ENCODE measurements around the gene CCDC122.
"Not testable (repeated sequence)": the region's sequence is repeated elsewhere in the genome, so short reads cannot be mapped to it uniquely, and the experiment has no call there.

Gene CCDC122

DNA sequence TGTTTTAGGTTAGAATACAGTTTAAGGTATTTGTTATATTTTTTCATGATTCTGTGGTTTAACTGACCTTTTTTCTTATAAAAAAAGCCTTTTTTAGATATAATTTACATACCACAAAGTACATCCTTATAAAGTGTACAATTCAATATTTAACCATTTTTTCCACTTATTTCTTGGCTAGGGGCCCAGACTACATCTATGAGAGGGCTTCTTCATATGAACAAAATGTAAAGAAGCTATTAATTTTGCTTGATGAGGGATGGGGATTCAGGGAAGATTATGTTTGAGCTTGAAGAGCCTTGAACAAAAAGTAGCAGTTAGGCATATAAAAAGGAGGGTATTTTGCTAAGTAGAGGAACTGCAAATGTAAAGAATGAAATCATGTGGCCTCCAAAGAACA is 2.2 kb downstream of the CCDC122 start:
- DNase-seq (ENCODE audit: low read depth, low spot score), result no peak

DNA sequence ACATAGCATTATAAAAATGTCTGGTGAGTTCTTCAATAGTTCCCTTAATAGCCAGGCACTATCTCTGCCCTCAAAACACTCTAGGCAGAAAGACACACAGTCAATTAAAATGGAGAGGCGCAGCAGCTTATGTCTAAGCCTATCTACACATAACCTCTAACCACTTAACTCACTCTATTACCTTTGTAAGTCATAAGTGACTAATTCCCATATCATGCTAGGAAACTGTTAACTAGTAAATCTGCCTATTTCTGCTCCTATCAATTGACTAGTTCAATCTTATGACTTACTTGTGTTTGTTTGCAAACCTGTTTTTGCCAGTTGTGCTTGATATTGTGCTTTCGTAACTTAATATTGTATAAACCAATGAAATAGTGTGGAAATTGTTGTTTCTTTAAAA is 3.2 kb downstream of the CCDC122 start:
- no peak for DNase-seq (ENCODE audit: low read depth, low spot score)

DNA sequence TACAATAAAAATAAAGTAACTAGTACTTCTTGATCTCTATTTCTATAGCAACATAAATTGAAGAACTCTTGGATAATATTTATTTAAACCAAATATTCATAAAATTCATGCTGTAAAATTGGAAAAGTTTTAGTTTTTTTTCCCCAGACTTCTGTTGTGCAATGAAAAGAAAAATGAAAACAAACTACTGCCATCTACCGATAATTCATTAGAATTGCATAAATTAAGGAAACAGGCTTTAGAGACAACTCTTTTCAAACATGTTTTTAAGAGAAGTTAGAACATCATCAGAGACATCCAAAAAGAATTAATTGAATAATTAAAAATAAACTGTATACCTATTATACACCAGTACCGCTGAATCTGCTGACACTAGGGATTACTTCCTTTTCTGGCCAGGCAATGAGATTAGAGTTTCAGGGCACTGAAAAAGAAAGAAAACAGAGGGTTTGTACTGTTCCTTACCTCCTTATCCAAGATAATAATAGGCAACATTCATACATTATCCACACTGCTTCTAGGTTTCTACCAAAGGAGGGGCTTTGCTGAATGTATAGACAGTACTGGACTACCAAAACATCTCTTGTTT is 4.9 kb downstream of the CCDC122 start:
- no peak for DNase-seq (ENCODE audit: low read depth, low spot score)

DNA sequence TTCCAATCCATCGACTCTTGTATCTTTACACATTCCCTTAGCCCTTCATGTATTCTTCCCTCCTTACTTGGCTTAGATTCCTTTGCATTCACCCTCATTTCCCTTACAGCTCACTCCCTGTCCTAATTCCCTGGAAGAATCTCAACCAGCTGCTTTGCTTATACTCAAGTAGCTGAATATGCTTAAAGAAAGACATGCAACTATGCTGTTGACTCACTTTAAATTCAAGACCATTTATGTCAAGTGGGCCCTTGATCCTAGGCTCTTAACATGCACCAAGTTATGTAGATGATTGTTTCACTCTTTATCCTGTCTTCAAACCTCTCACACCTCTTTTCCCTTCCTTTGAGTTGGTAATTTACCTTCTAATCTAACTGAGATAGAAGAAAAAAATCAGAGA is 7.4 kb downstream of the CCDC122 start:
- no peak for DNase-seq (ENCODE audit: low read depth, low spot score)

DNA sequence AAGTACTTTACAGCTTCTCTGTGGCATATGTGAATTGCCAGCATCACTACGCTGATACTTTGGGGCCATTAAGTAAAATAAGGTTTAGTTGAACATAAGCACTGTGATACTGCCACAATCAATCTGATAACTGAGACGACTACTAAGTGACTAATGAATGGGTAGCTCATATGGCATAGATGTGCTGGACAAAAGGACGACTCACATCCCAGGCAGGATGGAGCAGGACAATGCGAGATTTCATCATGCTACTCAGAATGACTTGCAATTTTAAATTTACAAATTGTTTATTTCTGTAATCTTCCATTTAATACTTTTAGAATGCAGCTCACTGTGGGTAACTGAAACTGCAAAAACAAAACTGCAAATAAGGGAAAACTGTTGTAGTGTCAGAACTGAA is 13.6 kb downstream of the CCDC122 start:
- DNase-seq (ENCODE audit: low read depth, low spot score), result no peak

DNA sequence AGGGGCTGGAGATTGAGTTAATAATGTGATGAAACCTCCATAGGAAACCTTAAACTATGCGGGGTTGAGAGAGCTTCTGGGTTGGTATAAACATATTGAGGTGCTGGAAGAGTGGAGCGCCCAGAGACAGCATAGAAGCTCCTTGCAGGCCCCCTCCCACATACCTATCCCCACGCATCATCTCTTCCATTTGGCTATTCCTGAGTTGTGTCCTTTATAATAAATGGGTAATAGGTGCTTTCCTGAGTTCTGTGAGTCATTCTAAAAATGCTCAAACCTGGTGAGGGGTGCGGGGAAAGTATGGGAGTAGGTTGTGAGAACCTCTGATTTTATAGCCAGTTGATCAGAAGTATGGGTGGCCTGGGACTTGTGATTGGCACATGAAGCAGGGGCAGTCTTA is 14.6 kb downstream of the CCDC122 start:
- no peak for DNase-seq (ENCODE audit: low read depth, low spot score)

DNA sequence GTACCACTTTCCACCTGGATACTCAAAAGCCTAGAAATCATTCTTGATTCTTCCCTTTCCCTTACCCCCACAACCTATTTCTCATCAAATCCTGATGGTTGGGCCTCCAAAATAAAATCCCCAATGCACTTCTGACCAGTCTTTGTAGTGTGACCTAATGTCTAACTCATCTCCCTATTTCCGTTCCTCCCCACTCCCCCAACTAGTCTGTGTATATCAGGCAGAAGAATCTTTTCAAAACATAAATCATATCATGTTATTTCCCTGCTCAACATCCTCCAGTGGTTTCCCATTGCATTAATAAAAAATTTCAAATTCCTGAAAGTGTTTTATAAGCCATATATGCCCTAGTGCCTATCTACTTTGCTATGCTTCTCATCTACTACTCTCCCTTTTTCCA is 17.7 kb downstream of the CCDC122 start:
- DNase-seq (ENCODE audit: low read depth, low spot score), result no peak

DNA sequence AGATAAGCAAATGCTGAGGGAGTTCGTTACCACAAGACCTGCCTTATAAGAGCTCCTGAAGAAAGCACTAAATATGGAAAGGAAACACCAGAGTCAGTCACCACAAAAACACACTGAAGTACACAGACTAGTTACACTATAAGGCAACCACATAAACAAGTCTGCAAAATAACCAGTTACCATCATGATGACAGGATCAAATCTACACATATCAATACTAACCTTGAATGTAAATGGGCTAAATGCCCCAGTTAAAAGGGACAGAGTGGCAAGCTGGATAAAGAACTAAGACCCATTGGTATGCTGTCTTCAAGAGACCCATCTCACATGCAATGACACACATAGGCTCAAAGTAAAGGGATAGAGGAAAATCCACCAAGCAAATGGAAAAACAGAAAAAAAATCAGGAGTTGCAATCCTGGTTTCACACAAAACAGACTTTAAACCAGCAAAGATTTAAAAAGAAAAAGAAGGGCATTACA is 26.6 kb downstream of the CCDC122 start:
- DNase-seq (ENCODE audit: low read depth, low spot score), result no peak

DNA sequence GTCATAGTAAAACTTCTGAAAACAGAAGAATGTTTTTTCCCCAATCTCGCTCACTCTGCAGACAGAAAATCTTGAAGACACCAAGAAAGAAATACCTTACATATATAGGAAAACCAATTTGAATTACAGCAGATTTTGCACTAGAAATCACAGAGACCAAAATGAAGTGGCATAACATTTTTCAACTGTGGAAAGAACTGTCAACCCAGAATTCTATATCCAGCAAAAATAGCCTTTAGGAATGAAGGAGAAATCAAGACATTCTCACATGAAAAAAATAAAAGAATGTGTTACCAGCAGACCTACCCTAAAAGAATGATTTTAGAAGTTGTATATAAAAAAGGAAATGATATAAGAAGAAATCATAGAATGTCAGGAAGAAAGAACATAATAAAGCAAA is 28.7 kb downstream of the CCDC122 start:
- DNase-seq (ENCODE audit: low read depth, low spot score), result no peak

DNA sequence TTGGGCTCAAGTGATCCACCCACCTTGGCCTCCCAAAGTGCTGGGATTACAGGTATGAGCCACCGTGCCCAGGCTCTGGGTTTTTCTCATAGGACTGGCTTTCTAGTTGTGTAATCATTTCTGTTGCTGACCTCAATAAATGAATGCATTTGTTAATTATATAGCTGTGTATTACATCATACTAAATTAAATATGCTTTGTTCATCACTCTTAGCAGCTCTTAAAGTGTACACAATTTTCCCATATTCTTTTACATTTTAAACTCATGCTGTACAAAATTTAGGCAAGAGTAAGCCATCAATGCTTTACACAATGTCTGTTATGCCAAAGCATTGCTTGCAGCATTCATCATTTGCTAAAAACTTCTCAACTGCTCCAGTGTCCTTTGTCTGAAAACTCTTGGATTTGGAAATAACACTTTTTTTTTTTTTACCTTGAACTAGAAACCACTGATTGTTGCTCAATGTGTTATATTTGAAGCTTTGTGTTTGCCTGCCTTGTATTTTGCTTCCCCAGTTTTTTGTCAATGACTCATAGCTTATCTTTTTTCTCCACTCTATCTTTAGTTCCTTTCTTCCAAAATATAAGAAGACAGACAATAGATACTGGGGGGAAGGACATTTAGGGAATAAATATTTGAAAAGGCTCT is 31.4 kb downstream of the CCDC122 start:
- DNase-seq (ENCODE audit: low read depth, low spot score), result no peak

DNA sequence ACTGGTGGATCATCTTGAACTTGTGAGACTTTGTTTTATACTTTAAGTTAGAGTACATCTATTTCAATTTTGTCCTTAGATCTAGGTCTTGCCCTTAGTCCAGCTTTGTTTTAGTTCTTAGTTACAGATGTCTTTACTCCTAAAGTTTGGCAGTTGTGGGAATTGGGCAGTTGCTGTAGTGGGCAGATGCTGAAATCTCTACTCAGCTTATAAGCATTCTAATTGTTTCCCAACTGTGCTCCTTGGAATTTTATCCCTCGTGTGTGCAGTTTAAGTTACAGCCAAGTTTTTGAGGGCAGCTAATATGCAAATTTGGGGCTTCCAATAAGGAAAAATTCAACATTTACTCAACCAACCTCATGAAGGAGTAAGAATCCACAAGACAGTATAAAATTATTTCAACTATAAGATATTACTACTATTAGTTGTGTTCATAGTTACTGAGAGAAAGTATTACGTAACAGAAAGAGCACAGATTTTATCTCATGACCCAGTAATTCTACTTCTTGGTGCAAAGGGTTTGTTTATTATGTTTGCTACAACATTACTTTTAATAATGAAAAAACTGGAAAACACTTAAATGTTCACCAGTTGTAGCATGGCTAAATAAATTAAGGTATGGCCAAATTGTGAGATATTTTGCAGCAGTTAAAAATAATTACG is 32.9 kb downstream of the CCDC122 start:
- no peak for DNase-seq (ENCODE audit: low read depth, low spot score)

DNA sequence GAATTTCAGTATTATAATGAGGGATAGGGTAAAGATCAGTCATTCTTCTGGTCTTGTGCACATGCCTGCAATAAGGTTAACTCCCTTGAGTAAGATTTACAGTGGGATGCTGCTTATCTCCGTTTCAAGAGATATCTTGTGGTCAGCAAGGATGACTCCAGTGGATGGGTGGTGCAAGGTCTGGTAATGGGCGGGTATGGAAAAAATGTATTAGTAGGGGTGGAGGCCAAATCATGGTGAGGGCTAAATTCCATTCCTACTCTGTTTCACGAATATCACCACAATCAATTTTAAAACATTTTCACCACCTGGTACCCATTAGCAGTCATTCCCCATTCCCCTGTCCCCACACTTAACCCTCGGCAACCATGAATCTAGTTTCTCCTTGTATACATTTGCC is 40.6 kb downstream of the CCDC122 start:
- DNase-seq (ENCODE audit: low read depth, low spot score), result no peak

DNA sequence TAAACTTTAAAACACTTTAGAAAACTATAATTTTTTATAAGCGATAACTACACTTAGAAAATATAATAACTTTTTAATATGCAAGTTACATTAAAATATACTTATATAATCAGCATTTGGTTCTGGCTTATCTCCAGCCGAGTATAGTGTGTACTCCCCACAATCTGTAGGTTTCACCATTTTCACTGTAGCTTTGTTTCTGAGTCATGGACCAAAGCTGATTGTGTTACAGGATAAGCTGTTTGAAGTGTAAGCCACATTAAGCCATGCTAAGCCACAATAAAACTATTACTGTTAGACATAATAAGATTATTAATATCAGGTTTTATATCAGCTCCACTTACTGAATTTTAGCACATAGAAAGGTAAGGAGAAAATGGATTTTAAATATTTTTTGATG is 43.8 kb downstream of the CCDC122 start:
- DNase-seq (ENCODE audit: low read depth, low spot score), result no peak

DNA sequence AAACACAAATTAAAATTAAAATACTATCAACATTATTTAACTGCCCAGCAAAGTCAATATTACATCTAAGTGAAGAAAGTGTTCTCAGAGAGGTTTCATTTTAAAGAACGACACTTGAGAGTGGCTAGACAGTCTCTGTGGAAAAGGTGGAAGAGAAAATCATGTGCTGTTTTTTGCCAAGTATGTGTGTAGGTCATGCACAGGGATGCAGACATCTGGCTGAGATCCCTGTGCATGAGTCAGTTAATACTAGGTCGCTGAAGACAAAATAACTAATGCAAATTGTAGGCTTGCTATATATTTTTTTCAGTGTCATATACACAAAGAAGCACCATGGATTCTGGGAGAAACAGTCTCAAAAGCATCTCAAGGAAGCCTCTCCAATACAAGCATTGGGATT is 48.5 kb downstream of the CCDC122 start:
- DNase-seq (ENCODE audit: low read depth, low spot score), result no peak

DNA sequence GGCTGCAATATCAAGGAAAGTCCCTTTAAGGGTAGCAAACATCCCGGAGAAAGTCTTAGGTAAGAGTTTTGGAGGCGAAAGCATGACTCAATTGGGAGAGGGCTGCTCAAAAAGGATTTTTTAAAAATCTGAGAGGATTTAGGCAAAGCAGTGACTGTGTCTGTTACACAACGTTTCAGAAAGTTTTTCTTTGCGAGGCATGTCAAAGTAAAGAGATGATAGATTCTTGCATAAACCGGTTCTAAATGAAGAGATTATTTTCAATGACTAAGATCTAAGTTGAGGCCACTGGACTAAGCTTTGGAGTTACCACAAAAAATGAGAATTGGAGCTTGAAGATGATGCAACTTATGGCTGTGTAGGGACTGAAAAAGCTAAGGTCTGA is 49.1 kb downstream of the CCDC122 start:
- no peak for DNase-seq (ENCODE audit: low read depth, low spot score)

DNA sequence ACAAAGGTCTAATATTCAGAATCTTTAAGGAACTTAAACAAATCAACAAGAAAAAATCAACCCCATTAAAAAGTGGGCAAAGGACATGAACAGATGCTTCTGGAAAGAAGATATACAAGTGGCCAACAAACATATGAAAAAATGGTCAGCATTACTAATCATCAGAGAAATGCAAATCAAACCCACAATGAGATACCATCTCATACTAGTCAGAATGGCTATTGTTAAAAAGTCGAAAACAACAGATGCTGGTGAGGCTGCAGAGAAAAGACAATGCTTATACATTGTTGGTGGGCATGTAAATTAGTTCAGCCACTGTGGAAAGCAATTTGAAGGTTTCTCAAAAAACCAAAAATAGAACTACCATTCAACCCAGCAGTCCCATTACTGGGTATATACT is 54.9 kb downstream of the CCDC122 start:
- not testable (repeated sequence) for DNase-seq (ENCODE audit: low read depth, low spot score)

DNA sequence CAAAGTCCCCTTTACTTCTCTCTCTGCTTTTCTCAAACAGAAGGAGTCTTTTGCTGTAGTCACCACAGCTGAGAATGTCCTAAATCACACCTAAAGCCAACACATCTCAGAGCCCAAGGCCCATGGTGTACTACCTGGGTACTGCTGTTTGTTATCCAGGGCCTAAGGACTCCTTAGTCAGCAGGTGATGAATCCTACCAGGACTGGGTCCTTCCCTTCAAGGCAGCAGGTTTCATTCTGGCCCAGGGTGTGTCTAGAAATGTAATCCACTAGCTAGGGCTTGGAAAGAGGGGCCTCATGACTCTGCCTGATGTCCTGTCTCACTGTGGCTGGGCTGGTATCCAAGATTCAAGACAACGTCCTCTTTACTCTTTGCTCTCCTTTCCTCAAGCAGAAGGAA is 56.6 kb downstream of the CCDC122 start:
- no peak for DNase-seq (ENCODE audit: low read depth, low spot score)

DNA sequence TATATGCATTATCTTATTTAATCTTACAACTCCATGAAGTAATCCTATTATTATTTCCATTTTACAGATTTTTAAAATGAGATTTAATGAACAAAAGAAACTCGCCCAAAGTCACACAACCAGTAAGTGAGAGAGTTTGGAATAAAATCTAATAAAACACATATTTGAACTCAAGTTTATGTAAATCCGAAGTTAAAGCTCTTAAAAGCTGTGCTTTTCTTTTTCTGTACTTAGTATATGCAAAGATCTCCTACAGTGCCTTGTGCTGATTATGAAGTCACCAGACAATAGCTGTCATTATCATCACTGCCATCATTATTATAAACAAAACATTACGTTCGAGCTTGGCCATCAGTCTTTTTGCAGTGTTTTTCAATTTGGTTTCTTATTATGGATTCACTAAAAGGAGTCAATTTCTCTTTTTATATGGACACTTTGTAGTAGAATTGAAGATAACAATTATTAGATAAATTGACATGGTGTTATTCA is 63.1 kb downstream of the CCDC122 start:
- no peak for DNase-seq (ENCODE audit: low read depth, low spot score)

DNA sequence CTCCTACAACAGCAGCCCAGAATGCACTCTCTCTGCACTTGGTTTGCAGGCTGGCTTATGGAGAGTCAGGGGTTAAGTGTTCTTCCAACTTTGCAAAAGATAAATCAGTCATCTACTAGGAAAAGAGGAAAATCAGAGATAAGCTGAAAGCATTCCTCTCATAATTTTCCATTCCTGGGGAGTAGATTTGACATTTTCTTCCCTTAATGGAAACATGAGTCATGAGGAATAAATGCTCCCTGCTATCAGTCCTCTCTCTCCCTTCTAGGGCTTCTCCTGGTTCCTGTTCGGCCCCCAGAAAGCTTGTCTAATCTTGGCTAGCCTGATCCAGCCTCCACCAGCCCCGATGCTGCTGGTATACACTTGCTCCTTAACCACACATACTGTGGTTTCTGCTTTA is 64.3 kb downstream of the CCDC122 start:
- no peak for DNase-seq (ENCODE audit: low read depth, low spot score)

DNA sequence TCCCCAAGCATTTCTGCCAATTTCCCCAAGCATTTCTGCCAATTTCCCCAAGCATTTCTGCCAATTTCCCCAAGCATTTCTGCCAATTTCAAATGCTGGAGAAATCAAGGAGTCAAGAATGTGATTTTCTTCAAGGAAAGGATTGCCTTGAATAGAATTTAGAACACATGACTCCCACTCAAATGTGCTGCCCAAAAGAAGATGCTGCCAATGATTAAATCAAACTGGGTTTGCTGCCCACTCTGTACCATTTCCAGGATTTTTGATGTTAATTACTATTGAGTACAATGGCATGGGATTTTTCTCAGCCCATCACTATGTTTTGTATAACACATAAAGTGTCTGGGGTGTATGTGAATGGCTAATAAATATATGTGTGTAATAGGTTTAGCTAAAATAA is 70.9 kb downstream of the CCDC122 start:
- no peak for DNase-seq (ENCODE audit: low read depth, low spot score)

DNA sequence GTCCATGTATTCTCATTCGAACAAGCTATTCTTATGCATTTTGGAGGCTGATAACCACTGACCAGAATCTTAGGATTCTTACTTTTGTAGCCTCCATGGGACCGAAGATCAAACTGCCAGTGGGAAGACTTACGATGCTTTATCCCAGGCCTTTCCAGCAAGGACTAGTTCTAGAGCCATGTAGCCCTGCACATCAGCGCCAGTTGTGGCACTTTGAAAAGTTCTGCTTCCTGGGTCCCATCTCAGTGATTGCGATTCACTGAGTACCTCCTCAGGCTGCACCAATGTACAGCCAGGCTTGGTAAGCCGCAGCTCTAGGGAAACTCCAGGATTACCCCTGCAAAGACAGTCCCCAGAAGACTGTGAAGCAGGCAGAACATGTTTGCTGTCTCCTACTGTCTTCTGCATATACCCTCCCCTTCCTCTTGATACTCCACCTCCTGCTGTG is 73.8 kb downstream of the CCDC122 start:
- DNase-seq (ENCODE audit: low read depth, low spot score), result no peak

DNA sequence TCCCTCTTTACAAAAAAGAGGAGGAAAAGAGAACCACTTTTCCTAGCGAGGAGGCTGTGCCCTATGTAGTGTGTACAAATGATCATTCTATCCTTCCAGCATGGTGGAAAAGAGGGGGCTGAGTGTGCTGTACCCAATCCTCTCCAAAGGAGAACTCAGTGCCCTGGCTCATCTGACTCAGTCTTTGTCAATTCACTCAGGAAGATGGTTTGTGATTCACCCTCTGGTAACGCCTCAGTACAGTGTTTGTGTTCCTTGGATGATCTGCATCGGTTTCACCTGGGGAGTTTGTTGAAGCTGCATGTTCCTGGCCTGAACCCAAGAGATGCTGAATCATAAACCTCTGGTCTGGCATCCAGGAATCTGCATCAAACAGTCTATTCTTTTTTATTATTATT is 74.5 kb downstream of the CCDC122 start:
- no peak for DNase-seq (ENCODE audit: low read depth, low spot score)

DNA sequence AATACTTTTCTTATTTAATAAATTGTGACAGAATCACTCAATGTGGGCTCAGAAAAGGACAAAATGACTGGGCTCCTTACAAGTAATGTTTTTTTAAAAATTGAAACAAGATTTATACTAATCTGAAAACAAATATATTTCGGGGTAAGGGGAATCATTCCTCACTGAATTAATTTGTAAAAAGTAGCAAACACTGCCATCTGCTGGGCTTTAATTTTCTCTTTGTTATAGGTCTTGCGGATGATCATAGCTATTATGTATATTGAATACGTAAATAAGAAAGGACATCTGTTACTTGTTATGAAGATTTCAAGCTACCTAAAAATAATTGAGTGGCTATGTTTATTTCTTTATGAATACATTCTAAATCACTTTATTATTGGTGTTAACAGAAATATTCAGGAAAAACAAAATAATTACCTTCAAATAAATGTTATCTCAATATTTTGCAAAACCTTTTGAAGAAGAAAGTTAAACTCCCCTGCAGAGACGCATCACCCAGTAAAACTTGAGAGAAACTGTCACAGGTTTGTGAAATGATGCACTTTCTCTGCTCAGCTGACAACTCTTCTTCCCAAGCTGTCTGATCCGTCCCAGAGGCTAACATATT is 75.0 kb downstream of the CCDC122 start:
- no peak for DNase-seq (ENCODE audit: low read depth, low spot score)

All from activated CD4-positive, CD25-positive, alpha-beta regulatory T cell treated with anti-CD3 and anti-CD28 coated beads, Interleukin-2, amount 50 U/mL, for 16 hours (primary cell).